Measurements from ENCODE around the gene PPP1R1C. TPM values are rescaled to one million over a fixed set of nuclear protein-coding genes. Genes with fewer than 3 reads are reported as not detected.

The PPP1R1C gene
- total and polyA plus RNA-seq, 2 of the 13 experiments (the other 11 are each of a cell fraction or from before 2014, with no cell fraction given) = 1.5 to 3.5 TPM

GRCh38 chr2:181962142-181962541, 23.5 kb upstream of the PPP1R1C start:
- BruUV-seq (replicated peaks) = no TSS peak
- ATAC-seq (no peak), FAIRE-seq (no peak), DNase-seq (ENCODE audit: low spot score) (no peak)
- Histone ChIP-seq H3K27ac (ENCODE audit: extremely low read length, insufficient read depth, low read length) (no peak overlapping the region), H3K9me3 (ENCODE audit: low read length) (no peaks in the 10 kb centered on the region), H3K36me3 (replicated peaks in 1 of 2; ENCODE audit: control insufficient read depth in 1 of 2, insufficient read depth in 2 of 2, low read length in 2 of 2) (no peaks in the 10 kb centered on the region), H4K20me1 (ENCODE audit: insufficient read depth, low read length) (no peaks in the 10 kb centered on the region), H3K4me1 (ENCODE audit: insufficient read depth, low read length) (peaks cover 12% of the 10 kb centered on the region), H3K27me3 (ENCODE audit: control insufficient read depth in 1 of 2, insufficient read depth in 2 of 2, low read length in 2 of 2) (no peaks in the 10 kb centered on the region; a peak in 1 of 5 replicates), H2AFZ (ENCODE audit: low read length) (no peak overlapping the region), H3K9ac (ENCODE audit: insufficient read depth, low read depth, low read length) (no peak overlapping the region), H3K4me3 (replicated peaks in 1 of 3; ENCODE audit: insufficient read depth in 1 of 3, low read depth in 2 of 3, low read length in 3 of 3) (no peak overlapping the region), H3K4me2 (ENCODE audit: low read depth, low read length) (no peak overlapping the region), H3K79me2 (ENCODE audit: insufficient read depth, low read length) (no peaks in the 10 kb centered on the region)
- 88% methylated on average over 18 of the region's 20 CpGs for WGBS (ENCODE audit: low lambda C conversion rate)
- ChIA-PET CTCF (ENCODE audit: low intra/inter-chr PET ratio, low total read pairs) (no interaction called here), POLR2A (no interaction called here)
- in situ Hi-C loops (cut with HindIII; ENCODE audit: extremely low pct_ligation_motif_present, low pct_unique_long_range_greater_than_20kb) = no loop called here
- intact Hi-C loops (cut with micrococcal nuclease; ENCODE audit: unreplicated experiment) = no loop called here
- TF ChIP-seq ZNF543 (CRISPR knock-in tag; IDR thresholded peaks at IDR 0.05) = no peak
- TF ChIP-seq NRL (CRISPR knock-in tag; IDR thresholded peaks at IDR 0.05; ENCODE audit: borderline replicate concordance) = no peak
- TF ChIP-seq ZFP1 (CRISPR knock-in tag; IDR thresholded peaks at IDR 0.05) = no peak
- no peak for TF ChIP-seq ZNF83 (CRISPR knock-in tag; IDR thresholded peaks at IDR 0.05; ENCODE audit: borderline replicate concordance)
- no peak for TF ChIP-seq CHD2 (IDR thresholded peaks at IDR 0.05; ENCODE audit: low read depth, low read length)
- TF ChIP-seq ZNF318 (CRISPR knock-in tag; IDR thresholded peaks at IDR 0.05) = no peak
- no peak for TF ChIP-seq ZNF263 (CRISPR knock-in tag; IDR thresholded peaks at IDR 0.05)
- no peak for TF ChIP-seq MBNL3 (CRISPR knock-in tag; conservative IDR thresholded peaks at IDR 0.05)
- no peak for TF ChIP-seq ZNF24 (IDR thresholded peaks at IDR 0.05)
- no peak for TF ChIP-seq EP300 (IDR thresholded peaks at IDR 0.05; ENCODE audit: low read depth in 2 of 2, low read length in 2 of 2)
- TF ChIP-seq EP300 (CRISPR knock-in tag; IDR thresholded peaks at IDR 0.05; ENCODE audit: borderline replicate concordance) = no peak
- no peak for TF ChIP-seq SMARCC2 (IDR thresholded peaks at IDR 0.05)
- TF ChIP-seq ATF7 (IDR thresholded peaks at IDR 0.05) = no peak
- no peak for TF ChIP-seq ATF7 (CRISPR knock-in tag; IDR thresholded peaks at IDR 0.05)
- no peak for TF ChIP-seq MBD4 (IDR thresholded peaks at IDR 0.05; ENCODE audit: borderline replicate concordance, low read length)
- no peak for TF ChIP-seq ZBTB46 (CRISPR knock-in tag; IDR thresholded peaks at IDR 0.05; ENCODE audit: borderline replicate concordance)
- TF ChIP-seq ZNF615 (CRISPR knock-in tag; IDR thresholded peaks at IDR 0.05; ENCODE audit: borderline replicate concordance) = no peak
- no peak for TF ChIP-seq KLF6 (CRISPR knock-in tag; IDR thresholded peaks at IDR 0.05)
- no peak for TF ChIP-seq CEBPG (CRISPR knock-in tag; IDR thresholded peaks at IDR 0.05)
